ENCODE measurements around the gene LMBRD1. TPM values are rescaled to one million over a fixed set of nuclear protein-coding genes. Genes with fewer than 3 reads are reported as not detected.

LMBRD1 gene
- total RNA-seq, 3 donors from 2014 or later = 53.4 to 88.7 (median 75.7) TPM

DNA sequence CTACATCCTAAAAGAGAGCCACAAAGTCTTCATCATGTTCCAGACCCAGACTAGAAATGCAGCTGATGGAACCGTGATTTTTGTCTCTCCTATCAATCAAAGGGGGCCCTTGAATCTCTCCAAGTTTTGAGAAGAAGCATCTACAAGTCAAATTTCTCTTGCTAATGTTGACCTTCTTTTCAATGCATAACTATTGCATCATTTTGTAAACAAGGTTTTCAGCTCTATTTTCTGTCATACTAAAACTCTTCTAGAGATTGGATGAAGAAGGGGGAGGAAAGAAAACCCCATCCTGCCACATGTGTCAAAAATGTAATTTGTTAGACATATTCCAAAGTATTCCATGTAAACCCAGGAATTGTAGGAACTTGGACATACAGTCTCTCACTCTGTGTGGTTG is 169.2 kb downstream of the LMBRD1 start:
- Histone ChIP-seq H3K4me1 (no peaks in the 10 kb centered on the region), H3K9me3 (no peaks in the 10 kb centered on the region), H3K27ac (no peak overlapping the region), H3K27me3 (no peaks in the 10 kb centered on the region), H3K36me3 (no peaks in the 10 kb centered on the region), H3K4me3 (no peak overlapping the region)
- TF ChIP-seq POLR2A (IDR thresholded peaks at IDR 0.05) (no peak), POLR2AphosphoS5 (IDR thresholded peaks at IDR 0.05) (no peak)
- TF ChIP-seq, protein P1, sequence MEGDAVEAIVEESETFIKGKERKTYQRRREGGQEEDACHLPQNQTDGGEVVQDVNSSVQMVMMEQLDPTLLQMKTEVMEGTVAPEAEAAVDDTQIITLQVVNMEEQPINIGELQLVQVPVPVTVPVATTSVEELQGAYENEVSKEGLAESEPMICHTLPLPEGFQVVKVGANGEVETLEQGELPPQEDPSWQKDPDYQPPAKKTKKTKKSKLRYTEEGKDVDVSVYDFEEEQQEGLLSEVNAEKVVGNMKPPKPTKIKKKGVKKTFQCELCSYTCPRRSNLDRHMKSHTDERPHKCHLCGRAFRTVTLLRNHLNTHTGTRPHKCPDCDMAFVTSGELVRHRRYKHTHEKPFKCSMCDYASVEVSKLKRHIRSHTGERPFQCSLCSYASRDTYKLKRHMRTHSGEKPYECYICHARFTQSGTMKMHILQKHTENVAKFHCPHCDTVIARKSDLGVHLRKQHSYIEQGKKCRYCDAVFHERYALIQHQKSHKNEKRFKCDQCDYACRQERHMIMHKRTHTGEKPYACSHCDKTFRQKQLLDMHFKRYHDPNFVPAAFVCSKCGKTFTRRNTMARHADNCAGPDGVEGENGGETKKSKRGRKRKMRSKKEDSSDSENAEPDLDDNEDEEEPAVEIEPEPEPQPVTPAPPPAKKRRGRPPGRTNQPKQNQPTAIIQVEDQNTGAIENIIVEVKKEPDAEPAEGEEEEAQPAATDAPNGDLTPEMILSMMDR (IDR thresholded peaks at IDR 0.05) = no peak
- intact Hi-C loops (cut with DNase I; ENCODE audit: low total_unique reads) = no loop called here
- DNase-seq (ENCODE audit: low spot score in 2 of 2) = no peak

DNA sequence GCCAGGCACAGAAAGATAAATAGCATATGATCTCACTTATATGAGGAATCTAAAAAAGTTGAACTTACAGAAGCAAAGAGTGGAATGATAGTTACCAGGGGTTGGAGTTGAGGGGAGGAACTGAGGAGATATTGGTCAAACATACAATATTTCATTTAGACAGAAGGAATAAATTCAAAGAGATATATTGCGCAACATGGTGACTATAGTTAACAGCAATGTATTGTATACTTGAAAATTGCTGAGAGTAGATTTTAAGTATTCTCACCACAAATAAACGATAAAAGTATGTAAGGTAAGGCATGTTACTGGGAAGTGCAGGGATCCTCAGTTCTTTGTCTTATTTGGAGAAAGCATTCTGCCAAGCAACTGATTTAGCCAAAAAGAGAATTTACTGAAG is 171.9 kb downstream of the LMBRD1 start:
- H3K4me1 ChIP-seq = no peaks in the 10 kb centered on the region
- no peaks in the 10 kb centered on the region for H3K27me3 ChIP-seq
- no peaks in the 10 kb centered on the region for H3K9me3 ChIP-seq
- H3K4me3 ChIP-seq = no peak overlapping the region
- TF ChIP-seq, protein P1 (IDR thresholded peaks at IDR 0.05) = no peak
- TF ChIP-seq POLR2A (IDR thresholded peaks at IDR 0.05) = no peak
- no peak for TF ChIP-seq POLR2AphosphoS5 (IDR thresholded peaks at IDR 0.05)
- no peak overlapping the region for H3K27ac ChIP-seq
- DNase-seq (ENCODE audit: low spot score in 2 of 2) = no peak
- H3K36me3 ChIP-seq = no peaks in the 10 kb centered on the region
- intact Hi-C loops (cut with DNase I; ENCODE audit: low total_unique reads) = no loop called here

Other genes with a start within 250 kb of the LMBRD1 start
- gene COL19A1, start 69.5 kb upstream of the LMBRD1 start, total RNA-seq = under 1 TPM in 2 of 3 donors, not detected in 1; 0.15 to 0.66 TPM